Cortex of kidney (tissue), 1 donor: Measurements from ENCODE around the gene FHAD1.

Experiments used
- DNase-seq: peaks from one replicate; lab custom pipeline; 2025; lab: John Stamatoyannopoulos, UW

Gene FHAD1

DNA sequence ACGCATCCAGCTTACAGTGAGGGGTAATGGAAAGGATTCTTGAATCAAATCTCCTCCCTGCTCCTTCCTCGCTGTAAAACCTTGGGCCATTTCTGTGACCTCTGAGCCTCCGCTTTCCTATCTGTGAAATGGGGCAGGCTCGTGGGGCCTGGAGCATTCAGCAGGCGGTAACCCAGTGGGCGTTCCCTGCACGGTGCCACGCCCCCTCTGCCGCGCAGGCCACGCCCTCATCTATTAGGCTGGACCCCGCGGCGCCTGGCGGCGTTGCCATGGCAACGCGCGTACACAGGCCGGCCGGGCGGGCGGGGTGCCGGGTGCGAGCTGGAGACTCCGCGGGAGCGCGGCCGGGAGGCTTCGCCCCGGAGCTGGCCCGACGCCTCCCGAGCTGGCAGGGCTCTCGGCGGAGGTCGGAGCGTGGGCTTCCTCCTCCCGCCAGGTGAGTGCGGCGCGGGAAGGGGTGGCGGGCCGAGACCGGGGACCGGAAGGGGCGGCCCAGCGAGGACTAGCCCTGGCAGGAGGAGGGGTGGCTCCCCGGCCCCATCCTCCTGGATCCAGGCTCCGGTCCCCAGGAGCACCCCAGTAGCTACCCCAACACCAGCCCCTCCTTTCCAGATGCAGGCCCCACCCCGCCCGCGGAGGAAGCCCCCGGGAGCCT is at the start of gene FHAD1:
FHAD1 (plus strand) TSS at position 264 of the 655 bp plus-strand sequence. CDS start 4,562 bp downstream, outside the sequence.
- no peak for DNase-seq

DNA sequence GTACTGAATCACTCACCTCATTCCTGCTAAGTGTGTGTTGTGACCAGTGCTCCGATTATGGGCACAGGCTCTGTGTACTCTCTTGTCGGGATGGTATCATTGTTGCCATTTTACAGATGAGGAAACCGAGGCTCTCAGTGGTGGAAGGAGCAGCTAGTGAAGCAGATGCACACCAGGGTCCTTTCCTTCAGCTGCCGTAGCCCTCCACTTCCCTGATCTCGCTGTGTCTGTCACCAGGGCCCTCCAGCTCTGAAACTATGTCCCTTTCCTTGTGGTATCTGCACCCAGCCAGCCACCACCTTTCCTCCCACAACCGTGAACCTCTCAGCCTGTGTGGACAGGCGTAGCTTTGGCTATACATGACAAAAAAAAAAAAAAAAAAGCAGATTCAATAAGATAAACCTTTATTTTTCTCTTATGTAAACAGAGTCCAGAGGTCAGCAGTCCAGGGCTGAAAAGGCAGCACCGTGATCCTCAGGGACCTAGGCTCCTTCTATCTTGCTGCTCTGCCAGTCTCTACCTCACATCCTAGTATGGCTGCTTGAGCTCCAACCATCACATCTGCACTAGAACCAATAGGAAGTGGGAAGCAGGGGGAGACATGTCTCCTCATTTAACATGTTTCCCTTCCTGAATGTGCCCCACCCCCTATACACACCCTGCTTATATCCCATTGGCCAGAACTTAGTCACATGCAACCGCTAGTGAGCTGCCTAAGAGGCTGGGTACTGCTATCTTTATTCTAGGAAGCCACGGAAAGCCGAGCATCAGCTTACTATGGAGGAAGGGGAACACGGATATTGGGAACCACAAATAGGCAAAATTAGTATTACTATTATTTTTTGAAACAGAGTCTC is 49.2 kb upstream of the FHAD1 start:
- no peak for DNase-seq

DNA sequence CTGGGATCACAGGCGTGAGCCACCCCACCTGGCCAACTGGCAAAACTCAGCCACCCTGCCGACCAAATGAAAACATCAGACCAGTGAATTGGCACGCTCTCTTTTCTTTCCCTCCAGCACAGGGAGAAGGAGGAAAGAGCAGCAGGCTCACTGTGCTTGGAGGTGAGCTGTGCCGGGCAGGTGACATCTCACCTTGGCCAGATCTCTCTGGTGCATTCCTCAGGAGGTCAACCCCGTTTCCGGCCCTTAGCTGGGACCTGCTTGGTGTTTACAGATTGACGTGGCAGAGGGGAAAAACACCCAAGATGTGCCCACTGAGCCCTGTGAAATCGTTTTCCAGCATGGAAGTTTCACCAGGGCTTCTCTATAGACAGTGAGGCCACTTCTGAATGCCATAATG is 48.3 kb upstream of the FHAD1 start:
- no peak for DNase-seq

DNA sequence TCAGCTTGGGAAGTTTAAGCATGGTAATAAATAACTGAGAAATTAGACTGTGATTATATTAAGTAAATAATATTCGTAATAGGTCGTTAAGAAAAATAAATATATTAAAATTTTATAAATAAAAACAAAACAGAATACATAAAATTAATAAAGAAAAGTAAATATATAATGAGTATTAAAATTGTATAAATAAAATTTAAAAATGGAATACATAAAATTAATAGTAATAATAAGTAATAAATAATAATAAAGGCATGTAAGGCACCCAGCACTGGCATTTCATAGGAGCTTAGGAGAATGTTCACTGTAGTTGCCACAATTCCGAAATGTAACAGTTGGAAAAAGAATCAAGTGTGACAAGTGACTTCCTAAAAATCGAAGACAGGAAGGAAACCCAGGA is 45.8 kb upstream of the FHAD1 start:
- no peak for DNase-seq

DNA sequence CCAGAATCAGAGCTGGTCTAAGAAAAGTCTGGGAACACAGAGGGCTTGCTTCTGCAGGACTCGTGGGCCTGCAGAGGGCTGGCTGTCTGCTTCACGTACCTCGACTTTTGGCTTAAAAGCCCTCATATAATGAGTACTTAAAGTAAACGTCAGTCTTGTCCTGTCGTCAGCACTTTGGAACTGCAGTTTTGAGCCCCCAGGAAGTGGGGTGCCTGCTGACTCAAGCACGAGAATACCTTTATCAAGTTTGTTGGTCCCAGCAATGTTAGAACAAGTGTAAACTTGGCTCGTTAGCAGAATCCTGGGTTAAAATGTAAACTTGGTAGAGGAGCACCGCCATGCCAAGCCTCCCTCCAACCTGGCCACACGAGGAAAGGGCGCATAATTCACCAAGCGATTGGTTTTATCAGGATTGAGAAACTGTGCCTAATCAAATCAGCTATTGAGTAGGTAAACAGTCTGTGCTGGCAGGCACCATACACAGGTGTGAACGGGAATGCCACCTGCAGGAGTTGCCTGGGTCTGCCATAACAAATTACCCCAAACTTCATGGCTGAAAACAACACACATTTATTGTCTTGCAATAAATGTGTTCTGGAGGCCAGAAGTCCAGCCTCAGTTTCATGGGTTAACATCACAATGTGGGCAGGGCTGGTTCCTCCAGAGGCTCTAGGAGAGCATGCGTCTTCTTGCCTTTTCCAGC is 45.0 kb upstream of the FHAD1 start:
- DNase-seq = no peak

DNA sequence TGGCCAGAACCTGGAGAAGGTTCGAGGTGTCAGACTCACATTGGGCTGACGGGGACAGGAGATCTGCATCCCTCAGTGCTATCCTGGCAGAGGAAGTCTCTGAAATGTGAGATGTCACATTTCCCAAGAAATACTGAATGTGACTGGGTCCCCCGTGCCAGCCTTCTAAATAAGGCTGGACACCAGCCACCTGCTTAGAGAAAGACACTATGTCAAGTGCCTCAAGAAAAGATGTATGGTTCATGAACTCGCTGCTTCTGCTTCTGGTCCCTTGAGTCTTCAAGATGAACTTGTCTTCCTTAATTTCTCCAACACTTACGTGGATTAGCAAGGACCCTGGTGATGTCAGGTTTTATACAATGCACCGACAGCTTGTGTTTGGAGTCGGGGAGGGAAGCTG is 42.1 kb upstream of the FHAD1 start:
- no peak for DNase-seq

- no peak for DNase-seq
Observed at GRCh38 chr1:15205586-15206346, 41.3 kb upstream of the FHAD1 start.

DNA sequence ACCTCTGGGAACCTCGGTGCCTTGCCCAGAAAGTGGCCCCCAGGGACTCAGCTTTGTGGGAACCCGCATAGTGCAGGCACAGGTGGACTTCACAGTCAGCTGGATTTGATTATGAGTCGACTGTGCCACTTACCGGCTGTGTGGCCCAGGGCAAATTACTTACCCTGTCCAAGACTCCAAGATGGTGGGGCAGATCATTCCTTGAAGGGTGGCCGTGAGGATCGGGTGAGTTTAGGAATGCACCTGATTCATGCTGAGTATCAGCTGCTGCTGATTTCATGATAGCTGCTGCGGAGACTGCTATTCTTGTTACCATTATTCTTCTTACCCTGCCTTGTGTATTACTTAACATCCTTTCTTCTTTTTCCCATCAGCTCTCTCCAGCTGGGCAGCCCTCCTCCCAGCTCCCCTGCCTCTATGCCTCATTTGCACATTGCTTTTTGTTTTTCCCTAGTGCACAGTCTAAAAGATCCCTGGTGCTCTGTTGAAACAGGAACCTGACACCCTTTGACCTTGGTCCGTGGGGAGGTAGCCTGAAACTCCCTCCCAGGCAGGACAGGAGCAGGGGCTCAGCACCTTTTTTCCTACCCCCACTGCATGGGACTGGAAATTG is 40.5 kb upstream of the FHAD1 start:
- no peak for DNase-seq

DNA sequence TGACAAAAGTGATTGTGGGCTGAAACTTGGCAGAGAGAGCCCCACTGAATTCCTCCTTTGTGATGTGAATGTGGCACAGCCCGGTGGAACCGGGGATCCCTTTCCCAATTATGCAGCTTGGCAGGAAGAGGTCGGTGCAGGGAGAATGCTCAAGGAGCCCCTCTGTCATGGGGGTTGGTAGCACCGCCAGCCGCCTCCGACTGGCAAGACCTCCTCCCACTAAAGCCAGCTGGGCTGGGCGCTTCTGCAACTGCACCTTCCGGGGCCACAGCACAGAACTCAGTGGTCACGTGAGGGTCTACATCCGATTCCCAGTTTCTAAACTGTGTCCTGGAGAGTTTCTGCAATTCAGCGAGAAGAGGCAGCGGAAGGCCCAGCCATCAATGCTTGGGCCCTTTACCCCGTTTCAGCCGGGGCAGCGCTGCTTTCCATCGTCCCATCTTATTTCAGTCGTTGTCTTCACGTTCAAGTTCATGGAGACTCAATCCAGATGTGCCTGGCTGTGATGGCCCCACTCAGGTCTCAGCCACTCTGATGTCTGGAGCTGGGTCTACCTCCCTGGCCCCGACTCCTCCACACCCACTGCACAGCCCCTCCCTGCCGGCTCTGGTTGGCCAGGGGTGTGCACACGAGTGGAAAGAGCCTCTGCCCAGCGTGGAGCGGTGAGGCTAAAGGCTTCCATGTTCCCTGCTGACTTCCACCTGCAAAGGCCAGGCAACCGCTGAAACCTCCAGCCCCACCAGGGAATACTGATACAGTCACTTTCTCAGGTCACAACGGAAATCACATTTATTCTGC is 39.8 kb upstream of the FHAD1 start:
- DNase-seq = no peak

- no peak for DNase-seq
Observed at GRCh38 chr1:15207829-15208429, 39.1 kb upstream of the FHAD1 start.

DNA sequence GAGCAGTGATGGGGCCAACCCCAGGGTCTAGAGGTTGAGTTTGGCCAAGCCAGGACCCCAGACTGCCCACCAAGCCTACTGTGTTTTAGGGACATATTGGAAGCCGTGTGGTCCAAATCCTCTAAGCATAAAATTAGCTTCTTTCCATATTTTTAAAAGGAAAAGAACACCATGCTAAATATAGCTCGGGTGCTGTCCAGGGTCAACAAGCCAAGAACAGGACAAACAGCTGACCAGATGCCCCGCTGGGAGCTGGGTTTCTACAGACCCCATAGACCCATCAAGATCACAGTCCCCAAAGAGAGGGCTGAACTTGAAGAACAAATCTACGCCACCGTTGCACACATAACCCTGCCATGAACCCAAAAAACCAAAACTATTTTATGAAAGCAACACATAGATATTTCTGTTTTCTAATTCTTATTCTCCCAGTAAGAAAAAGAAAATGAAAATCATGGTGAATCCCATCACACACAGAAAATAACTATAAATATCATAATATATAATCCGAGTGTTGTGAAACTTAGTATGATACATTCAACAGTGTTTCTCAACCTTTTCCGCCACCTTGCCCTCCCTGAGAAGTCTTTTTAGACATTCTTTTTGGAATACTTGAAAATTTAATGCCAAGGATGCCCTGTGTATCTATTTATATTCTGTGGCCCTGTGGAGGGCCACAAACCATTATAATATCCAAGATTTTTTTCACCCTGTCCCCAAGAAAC is 36.2 kb upstream of the FHAD1 start:
- no peak for DNase-seq

- no peak for DNase-seq
Observed at GRCh38 chr1:15211424-15211823, 35.6 kb upstream of the FHAD1 start.

- DNase-seq = no peak
Observed at GRCh38 chr1:15212216-15212953, 34.6 kb upstream of the FHAD1 start.

DNA sequence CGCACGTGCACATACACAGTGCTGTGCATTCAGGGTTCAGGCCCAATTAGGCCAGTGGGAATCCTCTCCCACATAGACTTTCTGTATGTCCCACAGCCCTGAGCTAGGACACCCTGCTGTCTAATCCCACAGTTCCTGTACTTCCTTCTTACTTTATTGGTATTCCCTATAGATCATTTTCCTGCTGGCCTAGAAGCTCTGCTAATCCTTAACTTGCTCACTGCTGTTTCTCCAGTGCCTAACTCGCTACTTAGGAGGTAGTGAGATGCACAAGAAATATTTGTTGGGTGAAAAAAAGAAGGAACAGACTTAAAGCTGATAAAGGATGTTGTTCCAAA is 34.1 kb upstream of the FHAD1 start:
- DNase-seq = no peak

DNA sequence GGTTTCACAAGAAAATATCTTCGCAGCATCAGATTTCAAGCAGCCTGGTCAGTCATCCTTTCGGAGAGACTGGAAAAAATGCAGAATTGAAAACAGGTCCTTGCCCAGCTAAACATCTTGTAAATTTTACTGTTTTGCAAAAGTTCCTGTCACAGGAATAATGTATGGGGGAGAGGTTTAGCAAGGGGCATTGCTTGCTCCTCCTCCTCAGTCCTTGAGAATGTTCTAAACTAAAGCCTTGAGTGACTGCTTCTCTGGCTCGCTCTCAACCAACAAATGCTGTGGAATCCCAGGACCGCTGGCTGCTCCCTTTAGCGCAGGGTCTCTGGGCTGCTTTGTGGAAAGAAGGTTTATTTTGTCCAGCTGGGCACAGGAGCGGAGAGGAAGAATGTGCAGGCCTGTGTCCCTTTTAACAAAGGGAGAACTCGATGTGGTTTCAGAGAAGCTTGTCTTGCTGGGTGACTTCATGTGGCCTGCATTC is 33.6 kb upstream of the FHAD1 start:
- DNase-seq = no peak

GRCh38 chr1:15214527-15214926 is 32.5 kb upstream of the FHAD1 start:
- no peak for DNase-seq

DNA sequence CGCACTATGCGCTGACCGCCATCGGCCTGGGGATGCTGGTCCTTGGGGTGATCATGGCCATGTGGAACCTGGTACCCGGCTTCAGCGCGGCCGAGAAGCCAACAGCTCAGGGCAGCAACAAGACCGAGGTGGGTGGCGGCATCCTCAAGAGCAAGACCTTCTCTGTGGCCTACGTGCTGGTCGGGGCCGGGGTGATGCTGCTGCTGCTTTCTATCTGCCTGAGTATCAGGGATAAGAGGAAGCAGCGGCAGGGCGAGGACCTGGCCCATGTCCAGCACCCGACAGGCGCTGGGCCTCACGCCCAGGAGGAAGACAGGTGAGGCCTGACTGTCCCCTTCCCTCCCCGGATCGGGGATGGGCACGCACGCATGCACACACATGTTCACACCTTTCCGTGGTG is 31.9 kb upstream of the FHAD1 start:
- DNase-seq = no peak

GRCh38 chr1:15217654-15218053 is 29.4 kb upstream of the FHAD1 start:
- DNase-seq = no peak
